Measurements from ENCODE around the gene MAPK14. TPM values are rescaled to one million over a fixed set of nuclear protein-coding genes. Genes with fewer than 3 reads are reported as not detected.

Gene MAPK14
- total and polyA plus RNA-seq, 9 of the 15 experiments (the other 6 are each of a cell fraction or from before 2014, with no cell fraction given) = 8.8 to 62.7 (median 35.5) TPM

DNA sequence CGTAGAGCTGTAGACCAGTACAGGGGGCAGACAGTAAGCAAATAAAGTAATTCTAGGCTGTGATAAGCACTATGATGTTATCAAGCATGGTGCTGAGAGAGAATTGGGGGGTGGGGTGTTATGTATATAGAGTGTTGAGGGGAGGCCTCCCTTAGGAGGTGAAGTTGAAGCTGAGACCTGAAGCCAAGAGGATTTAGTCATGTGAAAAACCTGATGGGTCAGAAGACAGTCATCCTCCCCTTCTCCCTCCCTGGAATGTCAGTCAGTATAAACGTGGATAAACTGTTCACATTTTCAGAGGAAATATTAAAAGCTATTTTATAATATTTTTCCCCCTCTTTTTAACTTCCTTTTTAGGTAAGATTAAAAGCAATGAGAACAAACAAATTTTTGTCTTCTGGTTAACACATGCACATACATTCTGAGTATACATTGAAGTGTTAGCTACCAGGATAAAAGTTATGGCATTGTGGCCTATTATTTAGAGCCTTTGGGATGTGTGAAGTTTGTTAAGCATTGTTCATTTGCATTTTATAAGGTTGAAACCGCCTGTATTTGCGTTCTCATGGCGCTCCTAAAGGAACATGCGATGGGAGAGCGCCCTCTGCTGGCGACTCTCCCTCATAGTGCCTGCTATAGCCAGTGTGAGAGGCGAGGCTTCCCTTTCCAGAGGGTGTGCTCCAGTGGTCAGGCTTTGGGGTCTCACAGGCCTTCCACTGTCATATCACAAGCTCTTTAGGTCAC, 67.3 kb downstream of the MAPK14 start (continued):
- TF ChIP-seq, protein P1, sequence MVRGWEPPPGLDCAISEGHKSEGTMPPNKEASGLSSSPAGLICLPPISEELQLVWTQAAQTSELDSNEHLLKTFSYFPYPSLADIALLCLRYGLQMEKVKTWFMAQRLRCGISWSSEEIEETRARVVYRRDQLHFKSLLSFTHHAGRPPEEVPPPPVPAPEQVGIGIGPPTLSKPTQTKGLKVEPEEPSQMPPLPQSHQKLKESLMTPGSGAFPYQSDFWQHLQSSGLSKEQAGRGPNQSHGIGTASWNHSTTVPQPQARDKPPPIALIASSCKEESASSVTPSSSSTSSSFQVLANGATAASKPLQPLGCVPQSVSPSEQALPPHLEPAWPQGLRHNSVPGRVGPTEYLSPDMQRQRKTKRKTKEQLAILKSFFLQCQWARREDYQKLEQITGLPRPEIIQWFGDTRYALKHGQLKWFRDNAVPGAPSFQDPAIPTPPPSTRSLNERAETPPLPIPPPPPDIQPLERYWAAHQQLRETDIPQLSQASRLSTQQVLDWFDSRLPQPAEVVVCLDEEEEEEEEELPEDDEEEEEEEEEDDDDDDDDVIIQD (CRISPR knock-in tag; IDR thresholded peaks at IDR 0.05) = no peak
- TF ChIP-seq MIER1 (IDR thresholded peaks at IDR 0.05; ENCODE audit: low read depth) (no peak), HDGF (IDR thresholded peaks at IDR 0.05) (0 out of 2 replicates have a peak, but pooled peaks have one; percentile 52), BMI1 (IDR thresholded peaks at IDR 0.05; ENCODE audit: low read length) (no peak), ZNF311 (CRISPR knock-in tag; IDR thresholded peaks at IDR 0.05) (no peak), YY1 (IDR thresholded peaks at IDR 0.05; ENCODE audit: borderline replicate concordance in 1 of 3, control insufficient read depth in 1 of 3, extremely low read depth in 1 of 3, insufficient read depth in 3 of 3, insufficient read length in 1 of 3, insufficient replicate concordance in 2 of 3, low read depth in 1 of 3, low read length in 2 of 3) (peak in 2 of 3 experiments; percentile 50 to 67), HNRNPLL (IDR thresholded peaks at IDR 0.05; ENCODE audit: low read depth, low read length, poor library complexity, severe bottlenecking) (peak; percentile 27), ILK (tag; IDR thresholded peaks at IDR 0.05; ENCODE audit: borderline replicate concordance, low read depth) (0 out of 2 replicates have a peak, but pooled peaks have one; percentile 8), NFE2L1 (tag; IDR thresholded peaks at IDR 0.05; ENCODE audit: borderline replicate concordance, low read depth) (no peak), PHTF2 (CRISPR knock-in tag; IDR thresholded peaks at IDR 0.05) (no peak), RB1 (IDR thresholded peaks at IDR 0.05; ENCODE audit: low read depth) (peak; percentile 78; the same call in 1 of the 2 replicates), ZNF408 (CRISPR knock-in tag; IDR thresholded peaks at IDR 0.05; ENCODE audit: low read depth) (no peak), TBL1XR1 (IDR thresholded peaks at IDR 0.05; ENCODE audit: low read length in 2 of 2) (peak in 1 of 2 experiments; percentile 11; a peak in 1 of 4 replicates), BCL6 (CRISPR knock-in tag; IDR thresholded peaks at IDR 0.05) (no peak), MAZ (CRISPR knock-in tag; conservative IDR thresholded peaks at IDR 0.05 in 1 of 2, IDR thresholded peaks at IDR 0.05 in 1 of 2) (peak in 1 of 2 experiments; percentile 52; a peak in 3 of 4 replicates), SIN3B (IDR thresholded peaks at IDR 0.05; ENCODE audit: low read depth) (0 out of 2 replicates have a peak, but pooled peaks have one; percentile 32), OTX1 (CRISPR knock-in tag; IDR thresholded peaks at IDR 0.05) (no peak), JUND (IDR thresholded peaks at IDR 0.05; ENCODE audit: borderline replicate concordance, low read depth, low read length) (peak; percentile 45; the same call in 1 of the 2 replicates), JUND (tag; IDR thresholded peaks at IDR 0.05; ENCODE audit: borderline replicate concordance, low read depth, low read length) (no peak), CTBP1 (IDR thresholded peaks at IDR 0.05; ENCODE audit: borderline replicate concordance) (peak; percentile 34; the same call in 1 of the 2 replicates), HNRNPK (IDR thresholded peaks at IDR 0.05; ENCODE audit: low read depth, low read length, poor library complexity, severe bottlenecking) (no peak), ZNF668 (CRISPR knock-in tag; IDR thresholded peaks at IDR 0.05) (no peak), SP1 (CRISPR knock-in tag; IDR thresholded peaks at IDR 0.05) (0 out of 2 replicates have a peak, but pooled peaks have one; percentile 42), ATF2 (CRISPR knock-in tag; IDR thresholded peaks at IDR 0.05) (no peak)
